Measurements from ENCODE around the gene PAK5. TPM values are rescaled to one million over a fixed set of nuclear protein-coding genes. Genes with fewer than 3 reads are reported as not detected.

Gene PAK5
- total and polyA plus RNA-seq, 10 donors = not detected

DNA sequence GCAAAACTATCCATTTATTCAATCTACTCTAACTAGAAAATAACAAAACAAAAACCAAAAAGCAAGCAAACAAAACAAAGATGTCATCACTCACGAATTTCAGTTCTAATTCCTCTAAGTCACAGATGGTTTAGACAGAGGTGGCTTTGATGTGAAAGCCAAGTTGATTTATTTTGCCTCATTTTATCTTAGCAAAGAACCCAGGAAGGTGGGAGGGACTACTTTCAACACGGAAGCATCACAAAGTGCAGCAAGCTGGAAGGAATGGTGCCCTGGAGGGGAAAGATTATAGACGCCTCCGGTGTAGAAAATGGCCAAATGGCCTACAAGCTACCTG lies 236.1 kb downstream of the PAK5 start:
- intact Hi-C loops (cut with DNase I; ENCODE audit: low total_unique reads) = no loop called here
- TF ChIP-seq, protein P1, sequence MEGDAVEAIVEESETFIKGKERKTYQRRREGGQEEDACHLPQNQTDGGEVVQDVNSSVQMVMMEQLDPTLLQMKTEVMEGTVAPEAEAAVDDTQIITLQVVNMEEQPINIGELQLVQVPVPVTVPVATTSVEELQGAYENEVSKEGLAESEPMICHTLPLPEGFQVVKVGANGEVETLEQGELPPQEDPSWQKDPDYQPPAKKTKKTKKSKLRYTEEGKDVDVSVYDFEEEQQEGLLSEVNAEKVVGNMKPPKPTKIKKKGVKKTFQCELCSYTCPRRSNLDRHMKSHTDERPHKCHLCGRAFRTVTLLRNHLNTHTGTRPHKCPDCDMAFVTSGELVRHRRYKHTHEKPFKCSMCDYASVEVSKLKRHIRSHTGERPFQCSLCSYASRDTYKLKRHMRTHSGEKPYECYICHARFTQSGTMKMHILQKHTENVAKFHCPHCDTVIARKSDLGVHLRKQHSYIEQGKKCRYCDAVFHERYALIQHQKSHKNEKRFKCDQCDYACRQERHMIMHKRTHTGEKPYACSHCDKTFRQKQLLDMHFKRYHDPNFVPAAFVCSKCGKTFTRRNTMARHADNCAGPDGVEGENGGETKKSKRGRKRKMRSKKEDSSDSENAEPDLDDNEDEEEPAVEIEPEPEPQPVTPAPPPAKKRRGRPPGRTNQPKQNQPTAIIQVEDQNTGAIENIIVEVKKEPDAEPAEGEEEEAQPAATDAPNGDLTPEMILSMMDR (IDR thresholded peaks at IDR 0.05 in 8 of 11, conservative IDR thresholded peaks at IDR 0.05 in 3 of 11) = no peak
- no peak for TF ChIP-seq POLR2AphosphoS5 (IDR thresholded peaks at IDR 0.05)
- TF ChIP-seq POLR2A (IDR thresholded peaks at IDR 0.05) = no peak
- no peaks in the 10 kb centered on the region for H3K4me1 ChIP-seq
- no peaks in the 10 kb centered on the region for H3K36me3 ChIP-seq
- H3K27ac ChIP-seq = no peak overlapping the region
- DNase-seq = no peak
- peaks cover 0 to 8% (median 0%) of the 10 kb centered on the region in 7 donors for H3K27me3 ChIP-seq (replicated peaks in 1 of 7)
- H3K9me3 ChIP-seq = no peaks in the 10 kb centered on the region
- 49 to 67% (median 55%) methylated on average over 4 of the region's 4 CpGs for WGBS, 5 donors
- no peak overlapping the region for H3K4me3 ChIP-seq

DNA sequence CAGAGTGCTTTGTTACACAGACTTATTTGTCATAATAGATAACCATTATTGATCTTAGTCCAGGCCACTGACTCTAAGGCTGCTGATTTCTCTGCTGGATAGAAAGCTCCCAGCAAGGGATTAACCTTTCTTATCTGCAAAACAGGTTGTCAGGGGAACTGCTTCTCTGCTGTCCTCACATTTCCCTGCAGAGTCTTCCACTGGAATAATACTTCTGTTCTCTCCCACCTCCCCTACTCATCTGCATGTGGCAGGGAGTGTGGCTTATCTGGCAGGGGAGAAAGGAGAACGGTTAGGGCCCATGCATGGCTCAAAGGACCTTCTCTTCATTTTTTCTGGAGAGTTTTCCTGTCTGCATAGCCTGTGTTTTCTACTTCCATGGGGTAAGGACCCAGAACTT lies 238.3 kb downstream of the PAK5 start:
- Histone ChIP-seq H3K4me1 (no peaks in the 10 kb centered on the region), H3K9me3 (no peaks in the 10 kb centered on the region), H3K27me3 (replicated peaks in 1 of 7) (peaks cover 0 to 8% (median 0%) of the 10 kb centered on the region in 7 donors), H3K36me3 (no peaks in the 10 kb centered on the region), H3K27ac (no peak overlapping the region), H3K4me3 (no peak overlapping the region)
- intact Hi-C loops (cut with DNase I; ENCODE audit: low total_unique reads) = no loop called here
- no peak for DNase-seq
- WGBS, 5 donors = 30 to 73% (median 43%) methylated on average over 1 of the region's 1 CpG
- TF ChIP-seq POLR2AphosphoS5 (IDR thresholded peaks at IDR 0.05) = no peak
- TF ChIP-seq, protein P1 (IDR thresholded peaks at IDR 0.05 in 8 of 11, conservative IDR thresholded peaks at IDR 0.05 in 3 of 11) = no peak
- no peak for TF ChIP-seq POLR2A (IDR thresholded peaks at IDR 0.05)

DNA sequence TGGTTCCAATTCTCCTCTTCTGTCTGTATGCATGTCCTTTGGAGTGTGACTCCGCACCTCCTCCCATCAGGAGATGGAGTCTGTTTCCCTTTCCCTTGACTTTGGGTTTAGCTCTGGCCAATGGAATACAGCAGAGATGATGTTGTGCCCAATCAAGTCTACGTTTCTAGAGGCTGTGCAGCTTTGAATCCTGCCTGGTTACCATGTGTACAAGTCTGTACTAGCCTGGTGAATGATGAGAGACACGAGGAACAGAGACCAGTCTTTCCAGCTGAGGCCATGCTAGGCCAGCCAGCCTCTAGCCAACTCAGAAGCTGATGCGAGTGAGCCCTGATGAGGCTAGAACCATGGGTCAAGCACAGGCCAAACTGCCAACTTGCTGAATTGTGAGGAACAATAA lies 241.3 kb downstream of the PAK5 start:
- H3K36me3 ChIP-seq = no peaks in the 10 kb centered on the region
- WGBS, 5 donors = 75 to 88% (median 76%) methylated on average over 4 of the region's 4 CpGs

DNA sequence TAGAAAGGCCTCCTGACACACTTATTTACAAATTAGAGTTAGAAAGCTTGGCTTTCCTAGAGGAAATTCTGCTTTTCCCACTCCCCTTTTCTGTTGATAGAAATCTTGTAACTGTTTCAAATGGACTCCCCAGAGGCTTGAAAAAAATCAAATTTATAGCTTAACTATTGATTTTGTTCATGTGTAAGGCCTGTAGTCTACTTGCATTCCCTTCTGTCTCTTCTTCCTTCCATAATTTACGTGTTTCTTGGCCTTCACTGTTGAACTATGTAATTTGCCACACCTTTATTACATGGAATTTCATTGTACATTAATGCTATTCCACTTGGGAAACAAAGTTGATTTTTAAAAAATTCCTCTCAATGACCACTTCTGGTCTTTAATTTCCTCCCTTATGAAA lies 243.1 kb downstream of the PAK5 start:
- H3K4me1 ChIP-seq = no peaks in the 10 kb centered on the region
- H3K36me3 ChIP-seq = no peaks in the 10 kb centered on the region
- no peak for DNase-seq
- H3K27ac ChIP-seq = no peak overlapping the region
- WGBS, 5 donors = 55 to 76% (median 67%) methylated on average over 1 of the region's 1 CpG
- intact Hi-C loops (cut with DNase I; ENCODE audit: low total_unique reads) = no loop called here
- H3K9me3 ChIP-seq = no peaks in the 10 kb centered on the region
- H3K27me3 ChIP-seq (replicated peaks in 1 of 7) = no peaks in the 10 kb centered on the region
- H3K4me3 ChIP-seq = no peak overlapping the region
- TF ChIP-seq POLR2A (IDR thresholded peaks at IDR 0.05) (no peak), POLR2AphosphoS5 (IDR thresholded peaks at IDR 0.05) (no peak)
- TF ChIP-seq, protein P1 (IDR thresholded peaks at IDR 0.05 in 8 of 11, conservative IDR thresholded peaks at IDR 0.05 in 3 of 11) = no peak

More for the DNA sequence above, 241.3 kb downstream of the PAK5 start:
- H3K9me3 ChIP-seq = no peaks in the 10 kb centered on the region
- H3K4me3 ChIP-seq = no peak overlapping the region
- H3K4me1 ChIP-seq = no peaks in the 10 kb centered on the region
- no peak overlapping the region for H3K27ac ChIP-seq
- TF ChIP-seq POLR2A (IDR thresholded peaks at IDR 0.05) (no peak), POLR2AphosphoS5 (IDR thresholded peaks at IDR 0.05) (no peak)
- TF ChIP-seq, protein P1 (IDR thresholded peaks at IDR 0.05 in 8 of 11, conservative IDR thresholded peaks at IDR 0.05 in 3 of 11) = no peak
- no peaks in the 10 kb centered on the region for H3K27me3 ChIP-seq (replicated peaks in 1 of 7)
- no peak for DNase-seq
- intact Hi-C loops (cut with DNase I; ENCODE audit: low total_unique reads) = no loop called here

All from spleen (tissue), 11 donors.